Heart left ventricle (tissue), 16 donors: Measurements from ENCODE around the gene NLGN4Y. TPM values are rescaled to one million over a fixed set of nuclear protein-coding genes. Genes with fewer than 3 reads are reported as not detected.

Source experiments
- ATAC-seq, 4 donors: fragments of 200-7000 bp; cut with Tn5 transposase; one replicate each; pipeline ENCODE4 v1.9.1; 2020 to 2022; ENCODE audit warnings: moderate library complexity in 4 of 4, mild to moderate bottlenecking in 3 of 4, moderate number of reproducible peaks in 1 of 4
- DNase-seq, 5 donors: peaks; one replicate each; pipeline ENCODE4 v3.0.0-alpha.2; 2020
- H3K27ac ChIP-seq, 12 donors: fragments of 200-600 bp; sonication (generic) in 4 of 12; one replicate each; pipeline versions ENCODE4 v1.5.0 to v1.8.0; 2016 to 2022; ENCODE audit warnings: mild to moderate bottlenecking in 2 of 12
- H3K27me3 ChIP-seq, 9 donors: fragments of 200-600 bp; sonication (generic) in 2 of 9; one replicate each; pipeline versions ENCODE4 v1.5.1 to v1.8.0; 2016 to 2022; ENCODE audit warnings: mild to moderate bottlenecking in 3 of 9
- H3K36me3 ChIP-seq, 9 donors: fragments of 200-600 bp; sonication (generic) in 2 of 9; one replicate each; pipeline versions ENCODE4 v1.5.0 to v1.8.0; 2018 to 2022; ENCODE audit warnings: mild to moderate bottlenecking in 2 of 9
- H3K4me1 ChIP-seq, 12 donors: fragments of 200-600 bp; sonication (generic) in 4 of 12; one replicate each; pipeline versions ENCODE4 v1.5.0 to v1.8.0; 2016 to 2022; ENCODE audit warnings: mild to moderate bottlenecking in 3 of 12
- H3K4me3 ChIP-seq, 12 donors: fragments of 200-600 bp; sonication (generic) in 4 of 12; one replicate each; pipeline versions ENCODE4 v1.5.0 to v1.8.0; 2017 to 2022; ENCODE audit warnings: mild to moderate bottlenecking in 9 of 12, moderate library complexity in 4 of 12
- H3K9me3 ChIP-seq, 12 donors: fragments of 200-600 bp; sonication (generic) in 4 of 12; one replicate each; pipeline versions ENCODE4 v1.5.0 to v1.8.0; 2016 to 2022; ENCODE audit warnings: mild to moderate bottlenecking in 1 of 12
- POLR2A ChIP-seq, 2 donors: fragments of 450-650 bp; IDR thresholded peaks; one replicate each; pipeline ENCODE4 v1.6.1; 2017; ENCODE audit warnings: antibody characterized with exemption in 2 of 2, mild to moderate bottlenecking in 2 of 2, moderate library complexity in 2 of 2
- WGBS, 4 donors: extraction: QIAGEN DNeasy Blood & Tissue Kit in 2 of 4; methylation state at CpG; one replicate each; pipeline versions ENCODE4 v1.1.5 to v1.1.7; 2013 to 2018; 5-methylcytosine and 5-hydroxymethylcytosine counted together
- intact Hi-C, 10 donors: fragments of 100-400 bp; cut with DNase I; formaldehyde crosslinking; loops; one replicate each; pipeline versions ENCODE4 v1.11.1 to v1.14.2; 2022
- polyA plus RNA-seq, 2 donors: library from polyadenylated mRNA; stranded (reverse); fragments of 200-250 nt; gene quantifications; one replicate each; pipeline ENCODE4 v1.2.3, GENCODE V29; 2013
- total RNA-seq, 9 donors: library from RNA; depleted of rRNA in 2 of 9; stranded (reverse); fragments of >200 nt in 2 of 9; fragmentation: NEBNext Ultra II Directional in 3 of 9; extraction: Animal tissue kit (Norgen Biotek cat#: 25700) in 3 of 9; gene quantifications; one replicate each; pipeline versions ENCODE4 v1.1.0 to v1.2.4, GENCODE V29; 2016 to 2023
- TF ChIP-seq, protein P1 (sequence below), 12 donors: fragments of 200-600 bp; sonication (generic) in 4 of 12; IDR thresholded peaks; one replicate each; pipeline versions ENCODE4 v1.5.0 to v1.8.0; 2018 to 2022; ENCODE audit warnings: antibody characterized with exemption in 12 of 12, mild to moderate bottlenecking in 5 of 12
- donor health status: ischemic (EF 13 %, LVEDD 7.1; RV severe dilation, severe dysfunction).
- donor health status: healthy with polysubstance abuse.
- donor health status: DM: no; HTN: yes; CAD: no.
- donor health status: DM: no; HTN: no; CAD: no.
- donor health status: ischemic (EF 25% LVEDD 6.9; RV normal size, moderate dysfunction).
- donor health status: ischemic (EF 25% LVEDD 5.7; RV mildly dilated, moderate dysfunction).
- donor health status: healthy.
- donor health status: DM: yes; HTN: yes; CAD: no.
- donor health status: ischemic (EF 35%, LVEDD 5.7; RV mildly dilated, moderate dysfunction).
- donor health status: nonischemic (EF 11% LVEDD 7.7; RV severe dilation, severe dysfunction).
- donor health status: DM: yes; HTN: yes; CAD: no.
- donor health status: PGD.
- donor health status: ischemic (EF 29% LVEDD 5.4; RV normal size, mild dysfunction).
- donor health status: nonischemic (EF 23%, LVEDD 6.1; RV moderate dilation, normal function).

NLGN4Y gene
- total and polyA plus RNA-seq, 11 donors, result 0.05 to 3.4 (median 1.1) TPM; not detected in 4

DNA sequence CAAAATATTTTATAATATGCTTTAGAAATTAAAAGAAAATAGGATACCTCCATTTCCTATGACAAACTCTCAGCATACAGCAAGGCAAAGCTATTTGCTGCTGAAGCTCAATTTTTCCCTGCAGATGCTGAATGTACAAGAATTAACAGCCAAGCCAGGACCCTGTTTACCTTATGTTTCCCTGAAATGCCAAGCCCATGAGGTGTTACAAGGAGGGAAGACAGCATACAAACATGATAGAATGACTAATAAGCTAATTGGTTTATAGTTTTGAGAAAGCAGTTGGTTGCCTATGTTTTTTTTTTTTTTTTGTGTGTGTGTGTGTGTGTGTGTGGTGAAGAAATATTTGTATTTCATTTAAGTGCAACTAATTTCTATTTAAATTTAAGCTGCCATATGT lies 113.2 kb downstream of the NLGN4Y start:
- Histone ChIP-seq H3K27ac (no peak overlapping the region), H3K27me3 (no peaks in the 10 kb centered on the region), H3K4me1 (no peaks in the 10 kb centered on the region), H3K4me3 (no peak overlapping the region), H3K9me3 (no peaks in the 10 kb centered on the region), H3K36me3 (no peaks in the 10 kb centered on the region)
- no peak for DNase-seq
- TF ChIP-seq, protein P1, sequence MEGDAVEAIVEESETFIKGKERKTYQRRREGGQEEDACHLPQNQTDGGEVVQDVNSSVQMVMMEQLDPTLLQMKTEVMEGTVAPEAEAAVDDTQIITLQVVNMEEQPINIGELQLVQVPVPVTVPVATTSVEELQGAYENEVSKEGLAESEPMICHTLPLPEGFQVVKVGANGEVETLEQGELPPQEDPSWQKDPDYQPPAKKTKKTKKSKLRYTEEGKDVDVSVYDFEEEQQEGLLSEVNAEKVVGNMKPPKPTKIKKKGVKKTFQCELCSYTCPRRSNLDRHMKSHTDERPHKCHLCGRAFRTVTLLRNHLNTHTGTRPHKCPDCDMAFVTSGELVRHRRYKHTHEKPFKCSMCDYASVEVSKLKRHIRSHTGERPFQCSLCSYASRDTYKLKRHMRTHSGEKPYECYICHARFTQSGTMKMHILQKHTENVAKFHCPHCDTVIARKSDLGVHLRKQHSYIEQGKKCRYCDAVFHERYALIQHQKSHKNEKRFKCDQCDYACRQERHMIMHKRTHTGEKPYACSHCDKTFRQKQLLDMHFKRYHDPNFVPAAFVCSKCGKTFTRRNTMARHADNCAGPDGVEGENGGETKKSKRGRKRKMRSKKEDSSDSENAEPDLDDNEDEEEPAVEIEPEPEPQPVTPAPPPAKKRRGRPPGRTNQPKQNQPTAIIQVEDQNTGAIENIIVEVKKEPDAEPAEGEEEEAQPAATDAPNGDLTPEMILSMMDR (IDR thresholded peaks at IDR 0.05), result no peak
- no peak for TF ChIP-seq POLR2A (IDR thresholded peaks at IDR 0.05)
- no peak for ATAC-seq
- intact Hi-C loops, result loop anchor here in 1 of 10 donors (10.0 kb wide), 1 partner anchor 57 kb away; no protein-coding TSS in a partner anchor

DNA sequence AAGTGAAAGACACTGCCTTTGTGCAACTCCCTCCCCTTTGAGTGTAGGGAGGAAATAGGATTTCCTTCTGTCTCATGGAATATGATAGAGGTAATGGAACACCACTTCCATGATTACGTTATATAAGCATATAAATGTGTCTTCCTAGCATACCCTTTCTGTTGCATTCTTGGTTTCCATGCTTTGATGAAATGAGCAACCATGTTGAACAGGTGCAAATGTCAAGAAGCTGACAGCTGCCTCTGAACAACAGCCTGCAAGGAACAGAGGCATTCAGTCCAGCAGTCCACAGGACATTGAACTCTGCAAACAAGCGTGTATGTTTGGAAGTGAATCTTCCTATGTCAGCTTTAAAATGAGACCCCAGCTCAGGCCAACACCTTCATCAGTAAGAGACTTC lies 117.5 kb downstream of the NLGN4Y start:
- no peak overlapping the region for H3K27ac ChIP-seq
- no peaks in the 10 kb centered on the region for H3K4me1 ChIP-seq
- no peaks in the 10 kb centered on the region for H3K27me3 ChIP-seq
- no peaks in the 10 kb centered on the region for H3K36me3 ChIP-seq
- H3K9me3 ChIP-seq, result no peaks in the 10 kb centered on the region
- DNase-seq (no peak), ATAC-seq (no peak)
- intact Hi-C loops, result no loop called here
- 77 to 79% methylated on average over 2 of the region's 2 CpGs; no CpG with 5 or more reads in 2 of the 4 donors for WGBS, 4 donors
- H3K4me3 ChIP-seq, result no peak overlapping the region
- TF ChIP-seq, protein P1 (IDR thresholded peaks at IDR 0.05), result no peak
- no peak for TF ChIP-seq POLR2A (IDR thresholded peaks at IDR 0.05)

DNA sequence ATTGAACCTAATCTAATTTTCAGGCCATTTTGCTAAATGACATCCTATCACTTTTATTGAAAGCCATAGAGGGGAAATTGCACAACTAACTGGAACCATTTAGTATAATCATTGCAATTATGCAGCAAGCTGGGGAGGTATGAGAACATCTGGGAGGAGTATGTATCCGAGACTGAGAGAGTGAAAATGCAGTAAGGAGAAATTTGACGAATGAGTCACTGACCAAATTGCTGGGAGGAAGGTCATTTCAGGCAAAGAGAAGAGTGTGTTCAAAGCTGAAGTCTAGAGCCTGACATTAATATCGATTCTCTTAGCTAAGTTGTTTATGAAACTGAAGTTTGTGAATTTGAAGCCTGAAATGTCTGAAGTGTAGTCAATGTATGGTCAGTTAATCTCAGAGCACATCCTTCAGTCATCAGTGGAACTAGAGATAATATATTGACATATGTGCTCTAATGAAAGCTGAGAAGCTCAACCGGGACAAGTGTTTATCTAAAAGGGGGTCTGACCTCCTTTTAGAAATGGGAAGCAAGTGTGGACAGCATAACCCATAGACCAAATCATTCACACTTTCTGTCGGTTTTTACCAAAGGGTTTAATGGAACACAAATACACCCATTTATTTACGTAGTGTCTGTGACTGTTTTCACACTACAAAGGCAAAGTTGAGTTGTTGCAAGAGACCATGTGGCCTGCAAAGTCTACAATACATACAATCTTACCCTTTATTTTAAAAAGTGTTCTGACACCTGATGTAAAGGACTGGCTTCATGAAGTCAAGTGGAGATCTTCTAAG lies 120.0 kb downstream of the NLGN4Y start:
- Histone ChIP-seq H3K4me1 (no peaks in the 10 kb centered on the region), H3K9me3 (no peaks in the 10 kb centered on the region), H3K36me3 (no peaks in the 10 kb centered on the region), H3K27me3 (no peaks in the 10 kb centered on the region), H3K4me3 (no peak overlapping the region), H3K27ac (no peak overlapping the region)
- no peak for ATAC-seq
- DNase-seq, result no peak
- intact Hi-C loops, result no loop called here
- WGBS, 4 donors, result 70 to 72% methylated on average over 6 of the region's 6 CpGs; no CpG with 5 or more reads in 2 of the 4 donors
- TF ChIP-seq, protein P1 (IDR thresholded peaks at IDR 0.05), result no peak
- TF ChIP-seq POLR2A (IDR thresholded peaks at IDR 0.05), result no peak

GRCh38 chrY:14679181-14679580 lies 154.9 kb downstream of the NLGN4Y start:
- intact Hi-C loops, result no loop called here
- no peak for TF ChIP-seq POLR2A (IDR thresholded peaks at IDR 0.05)
- TF ChIP-seq, protein P1 (IDR thresholded peaks at IDR 0.05), result no peak
- Histone ChIP-seq H3K9me3 (no peaks in the 10 kb centered on the region), H3K27ac (no peak overlapping the region), H3K4me1 (no peaks in the 10 kb centered on the region), H3K27me3 (no peaks in the 10 kb centered on the region), H3K4me3 (no peak overlapping the region), H3K36me3 (no peaks in the 10 kb centered on the region)
- DNase-seq, result no peak
- ATAC-seq, result no peak
- WGBS, 4 donors, result 91 to 92% methylated on average over 1 of the region's 1 CpG; no CpG with 5 or more reads in 2 of the 4 donors
